HepG2 (cell line): ENCODE measurements around the gene CD58. TPM values are rescaled to one million over a fixed set of nuclear protein-coding genes. Genes with fewer than 3 reads are reported as not detected.
A peak's percentile ranks its signal among the peaks of the same experiment; 100 is the strongest.

ENCODE experiments used
- BCL3 ChIP-seq: sonication (generic); formaldehyde crosslinking; IDR thresholded peaks from 2 replicates; pipeline ENCODE4 v1.5.1; 2020; ENCODE audit warnings: mild to moderate bottlenecking, missing genetic modification reagents, moderate library complexity
- CBFB ChIP-seq: sonication (generic); formaldehyde crosslinking; IDR thresholded peaks from 2 replicates; pipeline ENCODE4 v1.4.0; 2020; ENCODE audit warnings: missing genetic modification reagents
- DMTF1 ChIP-seq: sonication (generic); formaldehyde crosslinking; IDR thresholded peaks from 2 replicates; pipeline ENCODE4 v1.4.0; 2020; ENCODE audit warnings: mild to moderate bottlenecking, missing genetic modification reagents
- E2F1 ChIP-seq: sonication (generic); formaldehyde crosslinking; IDR thresholded peaks from 2 replicates; pipeline ENCODE4 v1.5.0; 2020; ENCODE audit warnings: missing genetic modification reagents
- ELF1 ChIP-seq: sonication (generic); formaldehyde crosslinking; IDR thresholded peaks from 2 replicates; pipeline ENCODE4 v1.4.0; 2020; ENCODE audit warnings: missing genetic modification reagents
- EZH2 ChIP-seq: conservative IDR thresholded peaks from 2 replicates; pipeline ENCODE4 v1.6.1; 2012; ENCODE audit warnings: mild to moderate bottlenecking, low read depth, low read length, moderate library complexity
- FOSL2 ChIP-seq: sonication (generic); formaldehyde crosslinking; IDR thresholded peaks from 2 replicates; pipeline ENCODE4 v1.4.0; 2020; ENCODE audit warnings: missing genetic modification reagents
- HINFP ChIP-seq: sonication (generic); formaldehyde crosslinking; IDR thresholded peaks from 2 replicates; pipeline ENCODE4 v1.4.0; 2020; ENCODE audit warnings: low read depth, mild to moderate bottlenecking, missing genetic modification reagents
- HOXD1 ChIP-seq: sonication (generic); formaldehyde crosslinking; IDR thresholded peaks from 2 replicates; pipeline ENCODE4 v1.5.0; 2020; ENCODE audit warnings: missing genetic modification reagents
- KLF11 ChIP-seq: IDR thresholded peaks from 2 replicates; pipeline ENCODE4 v1.6.1; 2016; ENCODE audit warnings: missing compliant biosample characterization
- KLF16 ChIP-seq, 2 experiments: sonication (generic) in 1 of 2; formaldehyde crosslinking in 1 of 2; IDR thresholded peaks; 2 replicates each; pipeline versions ENCODE4 v1.6.1 to v1.8.0; 2016 to 2023; ENCODE audit warnings: missing genetic modification reagents in 2 of 2, missing compliant biosample characterization in 1 of 2
- KMT2B ChIP-seq: IDR thresholded peaks from 2 replicates; pipeline ENCODE4 v1.6.1; 2016; ENCODE audit warnings: missing genetic modification reagents, missing compliant biosample characterization
- LBX2 ChIP-seq: sonication (generic); formaldehyde crosslinking; IDR thresholded peaks from 2 replicates; pipeline ENCODE4 v1.5.0; 2020; ENCODE audit warnings: missing genetic modification reagents, mild to moderate bottlenecking, borderline replicate concordance
- PHF20 ChIP-seq: sonication (generic); formaldehyde crosslinking; IDR thresholded peaks from 2 replicates; pipeline ENCODE4 v1.5.0; 2020; ENCODE audit warnings: mild to moderate bottlenecking, missing genetic modification reagents
- PHF8 ChIP-seq: sonication (generic); formaldehyde crosslinking; IDR thresholded peaks from 2 replicates; pipeline ENCODE4 v1.5.0; 2020; ENCODE audit warnings: missing genetic modification reagents
- PITX1 ChIP-seq: sonication (generic); formaldehyde crosslinking; IDR thresholded peaks from 2 replicates; pipeline ENCODE4 v1.5.1; 2020; ENCODE audit warnings: mild to moderate bottlenecking, missing genetic modification reagents
- TFAP4 ChIP-seq: sonication (generic); IDR thresholded peaks from 2 replicates; pipeline ENCODE4 v1.6.1; 2016; ENCODE audit warnings: low read depth, borderline replicate concordance
- ZBTB8A ChIP-seq: sonication (generic); formaldehyde crosslinking; IDR thresholded peaks from 2 replicates; pipeline ENCODE4 v1.4.0; 2020; ENCODE audit warnings: mild to moderate bottlenecking, low read depth, missing genetic modification reagents, borderline replicate concordance
- ZNF205 ChIP-seq: IDR thresholded peaks from 2 replicates; pipeline ENCODE4 v1.6.1; 2018; ENCODE audit warnings: missing biosample characterization, missing genetic modification reagents
- ZNF549 ChIP-seq: sonication (generic); formaldehyde crosslinking; IDR thresholded peaks from 2 replicates; pipeline ENCODE4 v1.5.0; 2020; ENCODE audit warnings: missing genetic modification reagents
- ZNF749 ChIP-seq: sonication (generic); formaldehyde crosslinking; IDR thresholded peaks from 2 replicates; pipeline ENCODE4 v1.8.0; 2022; ENCODE audit warnings: mild to moderate bottlenecking, missing genetic modification reagents, moderate library complexity, borderline replicate concordance
- polyA plus RNA-seq, 8 experiments: library from polyadenylated mRNA; depleted of rRNA in 3 of 8; stranded (reverse) in 7 of 8; unstranded in 1 of 8; fragments of >200 nt; fragmentation: Illumina TruSeq in 4 of 8; extraction: Trizol in 4 of 8; gene quantifications; 2 replicates each; pipeline versions ENCODE4 v1.2.1 to v1.2.3, GENCODE V29; 2011 to 2016; ENCODE audit warnings: low read depth in 4 of 8, missing spikeins in 1 of 8, mixed read lengths in 1 of 8; ENCODE audit not compliant: insufficient read depth in 1 of 8
- total RNA-seq, 5 experiments: library from RNA; depleted of rRNA; stranded (reverse); fragments of >200 nt; fragmentation: Illumina TruSeq; extraction: Trizol; gene quantifications; 2 replicates each; pipeline ENCODE4 v1.2.3, GENCODE V29; 2016; ENCODE audit warnings: low read depth in 1 of 5

Gene CD58
- total and polyA plus RNA-seq, 2 of the 13 experiments (the other 11 are each of a cell fraction or from before 2014, with no cell fraction given) = 9.4 to 13.5 TPM

- 0 out of 2 replicates have a peak, but pooled peaks have one; percentile 24 for TF ChIP-seq BCL3 (CRISPR knock-in tag)
- peak; percentile 56; the same call in 1 of the 2 replicates for TF ChIP-seq PHF8 (CRISPR knock-in tag)
- TF ChIP-seq CBFB (CRISPR knock-in tag) = no peak
- no peak; the same call in 1 of the 2 replicates for TF ChIP-seq KMT2B (CRISPR knock-in tag)
- no peak for TF ChIP-seq E2F1 (CRISPR knock-in tag)
- TF ChIP-seq ZNF205 (CRISPR knock-in tag) = peak; percentile 39; the same call in 1 of the 2 replicates
- no peak; the same call in 1 of the 2 replicates for TF ChIP-seq PHF20
- peak; percentile 94; the same call in 1 of the 2 replicates for TF ChIP-seq PITX1 (CRISPR knock-in tag)
- no peak for TF ChIP-seq DMTF1 (CRISPR knock-in tag)
- TF ChIP-seq TFAP4 = peak; percentile 98
- no peak for TF ChIP-seq ZNF549 (CRISPR knock-in tag)
- TF ChIP-seq EZH2 = no peak
- TF ChIP-seq ZNF749 (CRISPR knock-in tag) = no peak
- no peak for TF ChIP-seq LBX2 (CRISPR knock-in tag)
- no peak for TF ChIP-seq HOXD1 (CRISPR knock-in tag)
- 0 out of 2 replicates have a peak, but pooled peaks have one; percentile 26 for TF ChIP-seq ZBTB8A (CRISPR knock-in tag)
- TF ChIP-seq KLF11 = no peak
- peak in 1 of 2 experiments; percentile 86; a peak in 2 of 4 replicates for TF ChIP-seq KLF16 (CRISPR knock-in tag; IDR thresholded peaks at IDR 0.05)
- peak; percentile 92 for TF ChIP-seq FOSL2 (CRISPR knock-in tag)
- TF ChIP-seq HINFP (CRISPR knock-in tag) = peak; percentile 40; the same call in 1 of the 2 replicates
- peak; percentile 38; the same call in 1 of the 2 replicates for TF ChIP-seq ELF1 (CRISPR knock-in tag)
Measured at GRCh38 chr1:116474921-116475849, 95.6 kb downstream of the CD58 start (continued).
